Activated CD4-positive, alpha-beta T cell treated with anti-CD3 and anti-CD28 coated beads for 24 hours (primary cell): Measurements from ENCODE around the gene FOXK2.

ENCODE experiments used
- DNase-seq, 2 donors: peaks; one replicate each; pipeline ENCODE4 v3.0.0-alpha.2; 2020; ENCODE audit warnings: low read depth in 2 of 2

Gene FOXK2

DNA sequence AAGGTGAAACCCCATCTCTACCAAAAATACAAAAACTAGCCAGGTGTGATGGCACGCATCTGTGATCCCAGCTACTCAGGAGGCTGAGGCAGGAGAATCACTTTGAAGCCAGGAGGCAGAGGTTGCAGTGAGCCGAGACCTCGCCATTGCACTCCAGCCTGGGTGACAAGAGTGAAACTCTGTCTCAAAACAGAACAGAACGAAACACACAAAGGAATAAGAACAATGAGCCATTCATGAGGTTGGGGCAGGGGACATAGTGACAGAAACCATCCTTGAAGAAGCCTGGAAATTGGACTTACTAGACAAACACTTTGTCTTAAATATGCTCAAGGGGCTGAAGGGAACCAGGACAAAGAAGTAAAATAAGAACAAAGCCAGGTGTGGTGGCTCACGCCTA lies 89.3 kb downstream of the FOXK2 start:
- no peak for DNase-seq

DNA sequence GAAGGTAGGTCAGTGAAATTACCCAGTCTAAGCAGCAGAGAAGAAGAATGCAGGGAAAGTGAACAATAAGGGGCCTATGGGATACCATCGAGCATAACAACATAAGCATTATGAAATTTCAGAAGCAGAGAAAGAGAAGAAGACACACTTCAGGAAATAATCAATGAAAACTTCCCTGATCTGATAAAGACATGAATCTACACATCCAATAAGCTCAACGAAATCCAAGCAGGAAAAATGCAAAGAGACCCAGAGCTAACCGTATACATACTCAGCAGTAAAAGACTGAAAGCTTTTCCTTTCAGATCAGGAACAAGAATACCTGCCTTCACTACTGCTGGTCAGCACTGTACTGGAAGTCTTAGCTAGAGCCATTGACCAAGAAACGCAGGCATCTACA lies 90.1 kb downstream of the FOXK2 start:
- DNase-seq: no peak

DNA sequence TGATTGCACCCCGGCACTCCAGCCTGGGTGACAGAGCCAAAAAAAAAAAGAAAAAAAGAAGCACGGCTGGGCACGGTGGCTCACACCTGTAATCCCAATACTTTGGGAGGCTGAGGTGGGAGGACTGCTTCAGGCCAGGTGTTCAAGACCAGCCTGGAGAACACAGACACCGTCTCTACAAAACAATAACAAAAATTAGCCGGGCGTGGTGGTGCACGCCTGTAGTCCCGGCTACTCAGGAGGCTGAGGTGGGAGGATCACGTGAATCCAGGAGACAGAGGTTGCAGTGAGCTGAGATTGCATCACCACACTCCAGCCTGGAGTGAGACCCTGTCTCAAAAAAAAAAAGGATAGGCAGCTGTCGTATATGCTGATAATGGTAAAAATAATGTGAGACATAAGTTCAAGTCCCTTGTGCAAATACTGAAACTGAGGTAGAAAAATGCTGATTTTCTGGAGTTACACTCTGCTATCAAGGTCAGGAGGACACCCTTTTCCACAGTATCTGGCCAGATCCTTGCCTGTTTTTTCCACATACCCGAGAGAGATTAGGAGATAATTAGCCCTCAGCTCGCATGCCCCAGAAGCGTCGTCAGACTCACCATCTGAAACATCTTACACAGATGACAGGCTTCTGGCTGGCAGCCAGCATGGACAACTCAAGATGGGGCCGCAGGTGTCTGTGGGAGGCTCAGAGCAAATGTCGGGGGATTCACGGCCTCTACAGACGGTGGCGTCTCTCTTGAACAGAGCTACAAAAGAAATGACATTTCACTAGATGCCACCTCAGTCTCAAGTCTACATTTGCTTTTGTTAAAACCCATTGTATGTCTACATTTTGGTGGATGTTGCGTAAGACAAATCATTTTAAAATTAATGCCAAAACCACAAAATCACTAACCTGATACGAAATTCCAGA lies 91.9 kb downstream of the FOXK2 start:
- DNase-seq: no peak

DNA sequence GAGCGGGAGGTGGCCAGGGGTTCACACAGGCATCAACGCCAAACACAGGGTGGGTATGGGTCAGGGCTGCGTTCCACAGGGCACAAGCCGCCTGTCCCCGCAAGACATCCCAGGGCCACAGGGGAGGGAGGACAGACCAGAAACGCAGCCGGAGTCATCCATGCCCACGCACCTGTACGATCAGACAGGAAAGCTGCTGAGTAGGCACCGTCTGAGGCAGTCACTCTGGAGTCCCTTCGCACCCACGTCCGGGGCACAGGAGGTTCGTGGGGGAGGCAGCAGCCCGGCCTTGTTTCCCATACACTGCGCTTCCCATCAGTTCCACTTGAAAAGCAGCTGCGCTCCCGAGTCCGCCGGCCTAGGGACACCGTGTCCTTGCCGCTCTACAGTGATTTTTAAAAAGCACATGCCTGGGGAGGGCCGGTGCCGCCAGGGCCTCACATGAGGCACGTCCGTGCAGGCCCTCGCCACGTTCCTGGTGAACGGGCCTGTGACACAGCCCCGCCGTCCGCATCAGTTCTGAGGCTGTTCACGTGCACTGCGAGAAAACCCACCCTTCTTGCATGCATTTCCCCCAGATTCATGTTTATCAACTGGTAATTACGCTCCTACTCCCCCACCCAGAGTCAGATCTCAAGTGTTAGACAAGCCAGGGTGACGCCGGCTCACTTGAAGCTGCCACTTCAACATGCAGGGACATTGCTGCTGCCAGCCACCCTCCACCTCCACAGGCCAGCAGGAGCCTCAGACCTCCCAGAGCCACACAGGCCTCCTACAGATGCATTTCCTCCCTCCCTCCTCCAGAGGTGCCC lies 94.0 kb downstream of the FOXK2 start:
- DNase-seq: no peak

GRCh38 chr17:82614095-82614631 lies 94.6 kb downstream of the FOXK2 start:
- DNase-seq: no peak

- DNase-seq: no peak
These were observed 95.8 kb downstream of the FOXK2 start for GRCh38 chr17:82615084-82616020.

- no peak for DNase-seq
These were observed 96.6 kb downstream of the FOXK2 start for GRCh38 chr17:82616021-82616711.

GRCh38 chr17:82619211-82619610 lies 99.7 kb downstream of the FOXK2 start:
- DNase-seq: no peak

GRCh38 chr17:82619641-82620040 lies 100.1 kb downstream of the FOXK2 start:
- DNase-seq: no peak

GRCh38 chr17:82623707-82624106 lies 104.2 kb downstream of the FOXK2 start:
- no peak for DNase-seq

DNA sequence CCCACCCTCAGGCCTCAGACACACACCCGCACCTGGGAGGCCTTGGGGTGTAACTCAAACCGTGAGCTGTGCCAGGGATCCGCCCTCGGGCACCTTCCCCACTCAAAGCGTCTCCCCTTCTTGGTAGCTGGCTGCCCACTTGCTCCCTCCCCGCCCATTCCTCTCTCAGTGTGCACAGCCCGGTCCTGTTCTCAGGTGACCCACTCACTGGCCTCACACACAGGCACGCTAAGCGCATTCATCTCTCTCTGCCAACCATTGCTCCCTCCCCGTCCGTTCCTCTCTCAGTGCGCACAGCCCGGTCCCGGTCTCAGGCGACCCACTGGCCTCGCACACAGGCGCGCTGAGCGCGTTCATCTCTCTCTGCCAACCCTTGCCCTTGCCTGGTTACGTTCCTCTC lies 107.9 kb downstream of the FOXK2 start:
- DNase-seq: no peak

- no peak for DNase-seq
These were observed 110.2 kb downstream of the FOXK2 start for GRCh38 chr17:82629748-82630147.

GRCh38 chr17:82630212-82630611 lies 110.7 kb downstream of the FOXK2 start:
- no peak for DNase-seq

DNA sequence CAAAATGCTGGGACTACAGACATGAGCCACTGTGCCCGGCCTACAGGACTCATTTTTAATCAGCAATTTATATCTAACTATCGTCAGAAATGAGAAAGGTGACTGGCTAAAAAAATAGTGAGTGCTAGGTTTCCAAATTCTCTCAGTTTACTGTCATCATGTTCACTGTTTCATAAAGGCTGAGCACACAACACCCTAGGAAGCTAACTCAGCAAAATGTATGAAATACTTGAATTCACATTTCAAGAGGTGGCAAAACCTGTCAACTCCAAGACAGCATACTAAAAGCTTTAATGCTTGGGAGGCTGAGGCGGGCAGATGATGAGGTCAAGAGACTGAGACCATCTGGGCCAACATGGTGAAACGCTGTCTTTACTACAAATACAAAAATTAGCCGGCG lies 112.0 kb downstream of the FOXK2 start:
- DNase-seq: no peak

GRCh38 chr17:82632451-82632850 lies 112.9 kb downstream of the FOXK2 start:
- DNase-seq: no peak

GRCh38 chr17:82633343-82633742 lies 113.8 kb downstream of the FOXK2 start:
- DNase-seq: no peak

DNA sequence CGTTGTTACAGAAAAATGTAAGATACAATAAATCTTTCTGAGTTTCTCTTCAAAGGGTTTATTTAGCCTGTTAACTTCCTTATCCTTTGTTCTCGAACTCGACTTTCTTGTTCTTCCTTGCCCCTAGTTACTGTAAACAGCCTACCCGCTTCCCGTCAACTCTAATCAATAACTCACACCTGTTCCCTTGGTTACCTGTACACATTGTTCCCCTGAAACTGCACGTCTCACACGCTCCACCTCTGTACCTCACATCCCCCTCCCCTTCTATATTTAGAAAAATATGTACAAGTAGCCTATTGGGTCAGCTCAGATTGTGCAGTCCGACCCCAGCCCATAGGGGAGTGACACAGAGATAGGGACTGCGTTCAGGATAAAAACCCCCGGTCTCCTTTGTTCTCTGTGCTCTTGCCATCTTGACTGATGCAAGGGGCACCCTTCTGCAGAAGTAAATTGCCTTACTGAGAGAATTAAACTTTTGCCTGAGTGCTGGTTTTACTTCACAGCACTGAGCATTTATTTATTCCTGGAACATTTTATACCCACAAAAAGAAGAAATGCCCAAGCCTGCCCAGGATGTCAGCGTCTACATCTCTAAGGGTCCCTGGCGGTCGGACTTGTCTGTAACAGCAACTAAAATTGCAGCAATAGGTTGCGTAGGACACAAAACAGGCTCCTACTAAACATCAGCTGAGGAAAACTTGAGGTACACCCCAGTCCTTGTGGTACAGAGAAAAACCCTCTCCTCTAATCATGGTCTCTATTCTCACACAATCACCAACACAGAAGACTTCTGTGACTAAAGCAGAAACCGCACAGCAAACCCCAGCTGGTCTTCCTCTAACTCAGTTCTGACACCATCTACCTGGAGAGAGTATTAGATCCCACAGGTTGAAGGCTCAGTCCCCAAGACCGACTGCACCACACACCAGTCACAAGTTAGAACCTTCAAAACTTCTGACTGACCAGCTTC lies 117.4 kb downstream of the FOXK2 start:
- no peak for DNase-seq

DNA sequence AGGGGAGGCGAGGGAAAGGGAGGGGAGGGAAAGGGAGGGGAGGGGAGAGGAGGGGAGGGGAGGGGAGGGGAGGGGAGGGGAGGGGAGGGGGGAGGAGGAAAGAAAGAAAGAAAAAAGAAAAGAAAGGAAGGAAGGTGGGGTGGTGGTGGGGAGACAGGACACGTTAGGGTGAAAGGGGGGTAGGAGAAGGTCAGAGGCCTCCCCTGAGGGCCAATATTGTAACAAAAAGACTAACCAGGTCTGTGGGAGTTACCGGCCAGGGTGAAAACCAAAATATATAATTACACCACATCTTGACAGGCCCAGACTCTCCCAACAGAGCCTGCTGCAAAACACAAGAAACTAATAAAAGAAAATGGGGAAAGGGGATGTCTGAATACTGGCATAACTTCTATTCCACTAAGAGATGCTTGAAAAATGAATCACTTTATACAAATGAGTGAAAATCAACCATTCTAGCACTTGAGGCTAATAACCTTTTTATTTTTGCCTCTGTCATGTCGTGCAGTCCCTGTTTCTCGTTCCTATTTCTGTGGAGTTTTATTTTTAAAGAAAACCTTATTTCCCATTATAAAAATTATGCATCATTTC lies 118.7 kb downstream of the FOXK2 start:
- DNase-seq: no peak

- DNase-seq: no peak
These were observed 120.1 kb downstream of the FOXK2 start for GRCh38 chr17:82639628-82640027.
